ENCODE measurements around the gene ZHX3.

The ZHX3 gene

DNA sequence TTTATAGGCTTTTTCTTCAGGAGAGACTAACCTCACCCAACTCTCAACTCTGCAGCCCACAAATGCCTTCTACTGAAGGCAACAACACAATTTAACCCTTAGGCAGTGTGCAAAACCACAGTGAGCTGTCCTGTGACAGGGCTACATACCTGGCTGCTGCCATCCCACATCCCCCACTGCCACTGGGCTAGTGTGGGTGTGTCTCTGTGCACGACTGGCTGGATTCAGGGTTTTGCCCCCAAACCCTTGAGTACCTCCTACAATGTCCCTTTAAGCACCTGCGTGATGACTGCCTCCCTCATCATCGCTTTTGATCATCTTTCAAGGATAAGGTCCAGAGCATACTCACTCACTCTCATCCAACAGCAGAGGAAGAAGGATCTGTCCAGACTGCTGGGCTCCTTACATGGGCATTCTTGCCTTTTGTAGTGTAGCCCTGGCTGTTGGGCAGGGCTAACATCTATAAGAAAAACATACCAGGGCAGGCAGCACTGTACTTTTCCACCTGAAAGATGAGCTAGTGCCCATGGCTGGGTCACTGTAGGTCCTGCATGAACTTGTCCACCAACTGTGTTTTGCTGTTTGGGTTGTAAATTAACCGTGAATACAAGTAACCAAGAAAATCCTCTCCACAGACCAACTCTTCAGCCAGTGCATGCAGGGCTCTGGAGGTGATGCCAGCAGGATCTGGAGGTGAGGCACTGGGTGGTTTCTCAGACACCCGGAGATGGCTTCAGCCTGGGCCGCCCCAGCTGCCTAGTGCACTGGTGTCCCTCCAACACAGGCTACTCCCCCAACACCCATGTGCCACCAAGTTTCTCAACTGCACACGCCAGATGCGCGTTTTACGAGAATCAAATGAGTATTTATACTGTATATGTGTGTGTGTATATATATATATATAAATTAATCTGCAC, 135.0 kb downstream of the ZHX3 start:
- DNase-seq: no peak

DNA sequence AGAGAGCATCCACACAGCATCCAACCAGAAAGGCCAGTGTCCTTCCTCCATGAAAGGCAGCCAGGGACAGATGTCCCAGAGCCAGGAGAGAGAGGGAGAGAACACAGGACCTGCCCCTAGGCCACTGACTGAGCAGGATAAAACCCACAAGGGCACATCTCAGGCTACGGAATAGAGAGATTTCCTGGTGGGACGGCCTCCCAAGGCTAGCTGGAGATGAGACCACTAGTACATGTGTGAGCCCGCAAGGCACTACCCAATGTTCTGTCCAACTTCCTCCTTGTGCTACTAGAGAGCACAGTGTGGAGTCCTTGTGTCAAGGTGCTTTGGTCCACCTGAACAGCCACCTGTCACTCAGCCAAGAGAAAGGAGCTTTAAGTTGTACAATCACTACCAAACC, 136.0 kb downstream of the ZHX3 start:
- no peak for DNase-seq

DNA sequence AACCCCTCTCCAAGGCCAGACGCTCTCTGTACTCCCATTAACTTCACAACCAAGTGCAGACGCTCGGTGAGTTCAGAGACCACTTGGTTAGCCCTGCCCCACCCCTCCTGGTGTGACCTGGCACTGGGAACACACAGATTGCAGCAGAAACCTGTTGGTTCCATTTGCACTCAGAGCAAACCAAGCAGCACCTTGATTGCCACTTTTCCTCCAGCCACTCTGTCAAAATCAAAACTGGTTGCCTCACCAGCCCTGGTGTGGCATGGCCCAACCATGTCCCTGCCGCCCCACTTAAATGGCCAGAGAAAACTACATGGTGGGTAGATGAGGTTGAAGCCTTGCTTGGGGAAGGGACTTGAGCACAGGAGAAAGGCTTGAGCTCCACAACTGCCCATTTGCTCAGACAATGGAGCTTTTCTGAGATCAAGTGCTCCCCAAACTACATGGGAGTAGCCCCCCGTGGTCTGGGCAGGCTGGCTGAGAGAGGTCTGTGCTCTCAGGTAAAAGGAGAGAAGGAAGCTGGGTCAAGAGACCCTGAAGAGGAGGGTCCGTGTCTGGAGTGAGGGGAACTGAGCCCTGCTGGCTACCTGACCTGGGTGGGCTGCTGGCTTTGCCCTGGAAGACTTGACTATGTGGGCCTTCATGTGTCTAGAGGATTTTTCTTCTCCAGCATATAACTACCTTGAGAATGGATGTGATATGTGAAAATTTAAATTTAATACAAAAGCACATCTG, 136.8 kb downstream of the ZHX3 start:
- no peak for DNase-seq

- DNase-seq: no peak
Measured at GRCh38 chr20:41179961-41180360, 137.6 kb downstream of the ZHX3 start.

DNA sequence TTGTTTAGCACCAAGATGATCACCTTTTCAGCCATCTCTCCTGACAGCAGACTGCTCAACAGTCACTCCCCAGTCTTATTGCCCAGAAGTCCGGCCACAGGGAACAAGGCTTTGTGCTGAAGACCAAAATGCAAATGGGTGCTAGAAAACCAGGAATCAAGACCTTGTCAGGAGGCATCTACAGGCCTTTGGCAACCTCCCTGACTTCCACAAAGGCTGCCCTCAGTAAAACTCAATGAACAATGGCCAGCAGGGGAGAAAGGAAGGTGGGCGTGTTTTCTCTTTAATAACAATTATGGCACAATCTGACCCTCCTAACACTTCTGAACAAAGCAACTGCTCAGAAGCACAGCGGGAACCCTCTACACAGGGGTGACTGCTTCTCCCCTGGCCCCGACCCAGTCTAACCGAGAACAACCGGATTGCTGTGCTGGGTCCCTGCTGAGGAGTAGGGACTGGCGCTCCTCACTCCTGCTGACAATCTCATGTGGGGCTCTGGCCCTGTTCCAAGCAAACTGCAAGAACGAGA, 138.6 kb downstream of the ZHX3 start:
- no peak for DNase-seq

GRCh38 chr20:41178495-41178894, 139.0 kb downstream of the ZHX3 start:
- DNase-seq: no peak

DNA sequence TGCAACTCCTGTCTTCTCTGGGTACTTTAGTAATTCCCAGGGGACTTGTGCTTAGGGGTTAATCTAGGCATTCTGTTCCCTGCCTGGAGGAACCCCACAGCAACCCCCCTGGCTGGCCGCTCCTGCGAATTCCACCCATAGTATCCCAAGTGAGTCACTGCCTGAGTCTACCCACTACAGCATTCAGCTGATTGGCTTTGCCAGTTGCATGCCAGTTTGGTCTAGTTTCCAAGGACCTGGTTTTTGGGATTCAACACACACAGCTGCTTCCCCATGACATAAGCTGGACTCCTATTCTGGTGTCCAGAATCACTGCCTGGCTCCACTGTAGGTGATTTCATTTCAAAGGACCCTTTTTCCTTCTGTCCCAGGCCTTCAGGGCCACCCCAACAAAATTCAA, 139.9 kb downstream of the ZHX3 start:
- no peak for DNase-seq

DNA sequence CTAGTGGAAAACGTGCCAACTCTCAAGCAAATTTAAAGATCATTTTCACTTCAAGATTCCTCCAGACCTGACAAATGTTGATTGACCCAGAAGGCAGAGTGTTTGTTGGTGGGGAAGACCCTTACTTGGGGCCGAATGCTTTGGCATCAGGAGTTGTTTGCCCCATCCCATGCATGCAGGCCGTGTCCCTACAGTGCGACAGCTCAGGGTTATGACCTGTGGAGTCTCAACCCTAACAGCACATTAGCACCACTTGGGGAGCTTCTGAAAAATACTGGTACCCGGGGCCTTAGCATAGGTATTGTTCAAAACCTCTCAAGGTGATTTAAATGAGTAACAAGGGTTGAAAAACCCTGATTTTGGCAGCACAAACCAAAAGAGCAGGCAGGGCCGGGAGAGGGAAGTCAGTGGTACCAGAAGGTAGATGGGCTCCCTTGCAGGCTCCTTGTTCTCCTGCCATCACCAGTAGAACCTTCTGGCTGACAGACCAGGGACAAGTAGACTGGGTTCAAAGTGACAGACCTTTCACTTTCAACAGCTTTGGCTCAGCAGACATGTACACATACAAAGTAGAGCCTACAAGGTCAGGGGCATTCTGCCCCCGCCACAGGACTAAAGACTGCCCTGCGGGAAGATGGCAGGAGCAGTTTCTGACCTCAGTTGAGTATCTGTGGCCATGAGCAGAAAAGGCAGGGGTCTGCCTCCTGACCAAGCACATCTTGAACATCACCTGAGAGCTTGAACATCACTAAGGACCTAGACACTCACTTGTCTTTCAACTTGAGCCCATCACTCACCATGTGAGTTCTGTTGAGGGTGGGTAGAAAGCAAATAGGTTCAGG, 140.6 kb downstream of the ZHX3 start:
- no peak for DNase-seq

GRCh38 chr20:41175727-41176330, 141.7 kb downstream of the ZHX3 start:
- no peak for DNase-seq

GRCh38 chr20:41175201-41175651, 142.3 kb downstream of the ZHX3 start:
- DNase-seq: no peak

DNA sequence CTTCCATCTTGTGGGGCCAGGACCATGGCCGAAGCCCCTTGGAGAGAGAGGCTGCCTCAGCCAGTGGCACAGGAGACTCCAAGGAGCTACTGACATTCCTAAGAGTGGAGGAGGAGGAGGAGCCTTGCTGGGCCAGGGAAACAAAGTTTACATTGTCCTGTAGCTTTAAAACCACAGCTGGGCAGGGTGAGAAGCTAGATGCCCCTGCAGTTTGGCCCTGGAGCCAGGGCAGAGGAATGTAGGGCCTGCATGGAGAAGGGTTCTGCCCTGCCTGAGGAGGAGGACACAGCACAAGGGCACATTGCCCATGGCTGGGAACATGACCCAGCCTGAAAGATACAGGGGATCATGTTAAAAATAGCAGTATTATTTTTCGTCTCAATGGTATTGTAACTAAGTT, 142.7 kb downstream of the ZHX3 start:
- DNase-seq: no peak

GRCh38 chr20:41174373-41174772, 143.2 kb downstream of the ZHX3 start:
- DNase-seq: no peak

GRCh38 chr20:41173791-41174341, 143.7 kb downstream of the ZHX3 start:
- no peak for DNase-seq

DNA sequence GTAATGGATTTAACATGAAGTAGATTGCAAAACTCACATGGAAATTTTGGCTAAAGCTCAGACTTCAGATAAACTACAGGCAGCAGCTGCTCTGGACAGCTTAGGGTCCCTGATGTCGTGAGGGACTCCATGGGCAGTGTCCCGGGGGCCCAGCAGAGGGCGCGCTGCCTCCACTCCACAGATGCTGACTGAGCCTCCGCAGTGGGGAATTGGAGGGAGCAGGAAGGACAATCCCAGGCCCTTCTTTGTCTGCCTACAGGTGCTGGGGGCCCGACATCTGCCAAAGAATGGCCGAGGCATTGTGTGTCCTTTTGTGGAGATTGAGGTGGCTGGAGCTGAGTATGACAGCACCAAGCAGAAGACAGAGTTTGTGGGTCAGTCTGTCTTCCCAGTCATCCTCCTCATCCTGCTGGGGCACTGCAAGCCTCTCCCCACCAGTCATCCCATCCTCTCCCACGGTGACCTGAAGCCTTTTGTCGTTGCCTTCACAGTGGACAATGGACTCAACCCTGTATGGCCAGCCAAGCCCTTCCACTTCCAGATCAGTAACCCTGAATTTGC, 144.3 kb downstream of the ZHX3 start:
- DNase-seq: peak; percentile 62 to 67

GRCh38 chr20:41172296-41173140, 145.0 kb downstream of the ZHX3 start:
- no peak for DNase-seq

DNA sequence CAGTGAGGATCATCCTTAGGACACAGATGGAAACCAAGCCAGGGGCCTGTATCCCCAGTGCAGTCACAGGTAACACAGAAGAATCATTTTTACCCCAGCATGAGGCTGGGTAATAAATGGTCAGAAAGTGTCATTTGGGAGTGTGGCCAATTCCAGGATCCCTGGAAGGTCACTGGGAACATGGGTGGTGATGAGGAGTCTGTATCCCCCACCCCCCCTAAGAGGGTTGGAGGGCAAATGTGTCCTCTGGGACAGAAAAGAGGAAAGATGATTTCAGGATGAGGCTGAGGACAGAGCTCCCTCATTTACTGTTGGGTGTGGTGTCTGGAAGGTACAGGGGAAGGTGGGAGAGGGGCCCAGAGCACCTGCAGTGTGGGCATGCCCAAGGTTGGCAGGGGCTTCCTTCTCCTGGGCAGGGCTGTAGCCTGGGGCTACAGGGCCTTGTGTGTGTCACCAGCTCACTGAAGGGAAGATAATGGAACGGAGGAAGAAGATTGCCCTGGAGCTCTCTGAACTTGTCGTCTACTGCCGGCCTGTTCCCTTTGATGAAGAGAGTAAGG, 145.7 kb downstream of the ZHX3 start:
- DNase-seq: no peak

DNA sequence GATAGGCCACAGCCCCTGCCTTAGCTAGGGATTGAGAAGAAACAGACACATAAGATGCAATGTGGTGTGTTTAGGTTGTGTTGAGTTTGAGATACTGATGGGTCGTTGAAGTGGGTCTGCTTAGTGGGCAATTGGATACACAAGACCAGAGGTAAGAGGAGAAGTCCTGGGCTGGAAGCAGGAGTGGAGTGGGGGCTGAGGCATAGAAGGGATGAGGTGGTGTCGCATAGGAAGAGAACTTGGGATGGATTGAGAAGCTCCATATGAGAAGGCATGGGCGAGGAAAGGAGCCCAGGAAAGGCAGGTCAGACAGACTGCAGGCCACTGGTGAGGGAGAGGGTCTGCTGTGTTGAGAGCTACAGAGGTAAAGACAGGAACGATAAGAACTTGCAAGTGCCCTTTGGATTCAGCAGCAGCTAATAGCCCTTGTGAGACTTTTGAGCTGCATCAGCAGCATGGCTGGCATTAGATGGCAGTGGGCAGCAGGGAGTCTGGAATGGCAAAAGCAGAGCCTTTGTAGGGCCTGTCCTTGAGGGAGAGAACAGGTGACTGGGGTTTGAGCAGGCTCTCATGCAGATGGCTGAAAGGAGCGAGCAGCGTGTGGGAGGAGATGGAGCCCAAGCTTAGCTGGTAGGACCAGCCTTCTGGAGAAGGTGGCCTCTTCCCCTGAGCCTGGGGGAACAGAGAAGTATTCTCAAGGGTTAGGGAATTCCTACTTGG, 147.0 kb downstream of the ZHX3 start:
- DNase-seq: no peak

GRCh38 chr20:41169791-41170351, 147.7 kb downstream of the ZHX3 start:
- DNase-seq: no peak

- no peak for DNase-seq
Measured at GRCh38 chr20:41169162-41169690, 148.3 kb downstream of the ZHX3 start.

All from inflammatory macrophage (primary cell).